Neural progenitor cell (in vitro differentiated cells): Measurements from ENCODE around the gene TRAF3.

Experiments
- CTCF ChIP-seq: fragments of 200-600 bp; sonication (generic); IDR thresholded peaks from 2 replicates; pipeline ENCODE4 v1.5.1; 2017; ENCODE audit warnings: antibody characterized with exemption, mild to moderate bottlenecking
- EZH2 ChIP-seq: fragments of 200-600 bp; sonication (generic); IDR thresholded peaks from 2 replicates; pipeline ENCODE4 v1.6.1; 2017; ENCODE audit warnings: antibody characterized with exemption, mild to moderate bottlenecking, moderate library complexity
- EZH2phosphoT487 ChIP-seq: fragments of 200-600 bp; sonication (generic); IDR thresholded peaks from 2 replicates; pipeline ENCODE4 v1.6.1; 2017; ENCODE audit warnings: antibody characterized with exemption

- TF ChIP-seq CTCF (no peak), EZH2 (no peak), EZH2phosphoT487 (no peak)
Observed at GRCh38 chr14:102954081-102954789, 177.0 kb downstream of the TRAF3 start.
